Spleen (tissue), 11 donors: ENCODE measurements around the gene C9. TPM values are rescaled to one million over a fixed set of nuclear protein-coding genes. Genes with fewer than 3 reads are reported as not detected.

ENCODE experiments used
- DNase-seq: peaks from one replicate; pipeline ENCODE4 v3.0.0-alpha.2; 2020
- H3K27ac ChIP-seq, 8 donors: fragments of 200-600 bp; sonication (generic) in 7 of 8; 1 replicate in 4 of 8; 2 replicates in 4 of 8; pipeline versions ENCODE4 v1.5.0 to v1.8.0; 2016 to 2021; ENCODE audit warnings: inconsistent platforms in 4 of 8, mild to moderate bottlenecking in 4 of 8, moderate library complexity in 1 of 8
- H3K27me3 ChIP-seq, 7 donors: fragments of 200-600 bp; sonication (generic) in 6 of 7; replicated peaks in 1 of 7; 1 replicate in 4 of 7; 2 replicates in 3 of 7; pipeline versions ENCODE4 v1.5.0 to v1.8.0; 2016 to 2021; ENCODE audit warnings: inconsistent platforms in 3 of 7, mild to moderate bottlenecking in 1 of 7
- H3K36me3 ChIP-seq, 6 donors: fragments of 200-600 bp; sonication (generic) in 5 of 6; 1 replicate in 4 of 6; 2 replicates in 2 of 6; pipeline versions ENCODE4 v1.5.0 to v1.8.0; 2016 to 2021; ENCODE audit warnings: inconsistent platforms in 2 of 6
- H3K4me1 ChIP-seq, 6 donors: fragments of 200-600 bp; sonication (generic) in 5 of 6; 1 replicate in 3 of 6; 2 replicates in 3 of 6; pipeline versions ENCODE4 v1.5.0 to v1.8.0; 2016 to 2021; ENCODE audit warnings: inconsistent platforms in 3 of 6
- H3K4me3 ChIP-seq, 8 donors: fragments of 200-600 bp; sonication (generic) in 7 of 8; 1 replicate in 4 of 8; 2 replicates in 4 of 8; pipeline versions ENCODE4 v1.5.0 to v1.8.0; 2016 to 2021; ENCODE audit warnings: inconsistent platforms in 4 of 8, mild to moderate bottlenecking in 4 of 8, moderate library complexity in 2 of 8
- H3K9me3 ChIP-seq, 8 donors: fragments of 200-600 bp; sonication (generic) in 7 of 8; 1 replicate in 4 of 8; 2 replicates in 4 of 8; pipeline versions ENCODE4 v1.5.0 to v1.8.0; 2016 to 2021; ENCODE audit warnings: inconsistent platforms in 4 of 8
- POLR2A ChIP-seq, 3 donors: fragments of 450-650 bp; IDR thresholded peaks; one replicate each; pipeline ENCODE4 v1.5.1; 2017; ENCODE audit warnings: antibody characterized with exemption in 3 of 3, mild to moderate bottlenecking in 1 of 3
- POLR2AphosphoS5 ChIP-seq, 3 donors: sonication (generic); formaldehyde crosslinking; IDR thresholded peaks; one replicate each; pipeline ENCODE4 v1.5.1; 2017; ENCODE audit warnings: antibody characterized with exemption in 3 of 3
- WGBS, 5 donors: extraction: QIAGEN DNeasy Blood & Tissue Kit in 3 of 5; methylation state at CpG; one replicate each; pipeline versions ENCODE4 v1.1.5 to v1.1.7; 2013 to 2018; 5-methylcytosine and 5-hydroxymethylcytosine counted together
- intact Hi-C: fragments of 100-400 bp; cut with DNase I; formaldehyde crosslinking; loops from one replicate; pipeline ENCODE4 v1.15.0; 2023; ENCODE audit warnings: low total_unique reads
- polyA plus RNA-seq, 3 donors: library from polyadenylated mRNA; stranded (reverse); fragments of 200-250 nt; gene quantifications; one replicate each; pipeline ENCODE4 v1.2.1, GENCODE V29; 2013
- total RNA-seq, 7 donors: library from RNA; depleted of rRNA in 3 of 7; stranded (reverse); fragments of >200 nt in 3 of 7; fragmentation: NEBNext Ultra II Directional in 4 of 7; extraction: Animal tissue kit (Norgen Biotek cat#: 25700) in 4 of 7; gene quantifications; one replicate each; pipeline versions ENCODE4 v1.1.0 to v1.2.1, GENCODE V29; 2016 to 2021
- TF ChIP-seq, protein P1 (sequence below), 11 experiments: fragments of 200-600 bp in 7 of 11; fragments of 450-650 bp in 4 of 11; sonication (generic) in 4 of 11; IDR thresholded peaks in 8 of 11; conservative IDR thresholded peaks in 3 of 11; 1 replicate in 7 of 11; 2 replicates in 4 of 11; pipeline versions ENCODE4 v1.4.0 to v1.8.0; 2016 to 2021; ENCODE audit warnings: antibody characterized with exemption in 11 of 11, inconsistent platforms in 4 of 11, mild to moderate bottlenecking in 1 of 11
- donor health status: healthy with polysubstance abuse.
- donor health status: DM: no; HTN: no; CAD: no; lungs with moderate emphysema.
- donor health status: DM: no; HTN: no; CAD: no.
- donor health status: Bipolar disorder and iron deficiency.
- donor health status: healthy.
- donor health status: DM: no; HTN: no; CAD: no.
- donor health status: DM: yes; HTN: yes; CAD: no.

The C9 gene
- total and polyA plus RNA-seq, 10 donors: 0.55 TPM; not detected in 9

- Histone ChIP-seq H3K4me3 (no peak overlapping the region), H3K9me3 (no peaks in the 10 kb centered on the region), H3K4me1 (no peaks in the 10 kb centered on the region), H3K27ac (no peak overlapping the region), H3K36me3 (peaks cover 0 to 83% (median 16%) of the 10 kb centered on the region in 6 donors), H3K27me3 (no peaks in the 10 kb centered on the region)
- intact Hi-C loops: no loop called here
- no peak for TF ChIP-seq POLR2A (IDR thresholded peaks at IDR 0.05)
- TF ChIP-seq, protein P1, sequence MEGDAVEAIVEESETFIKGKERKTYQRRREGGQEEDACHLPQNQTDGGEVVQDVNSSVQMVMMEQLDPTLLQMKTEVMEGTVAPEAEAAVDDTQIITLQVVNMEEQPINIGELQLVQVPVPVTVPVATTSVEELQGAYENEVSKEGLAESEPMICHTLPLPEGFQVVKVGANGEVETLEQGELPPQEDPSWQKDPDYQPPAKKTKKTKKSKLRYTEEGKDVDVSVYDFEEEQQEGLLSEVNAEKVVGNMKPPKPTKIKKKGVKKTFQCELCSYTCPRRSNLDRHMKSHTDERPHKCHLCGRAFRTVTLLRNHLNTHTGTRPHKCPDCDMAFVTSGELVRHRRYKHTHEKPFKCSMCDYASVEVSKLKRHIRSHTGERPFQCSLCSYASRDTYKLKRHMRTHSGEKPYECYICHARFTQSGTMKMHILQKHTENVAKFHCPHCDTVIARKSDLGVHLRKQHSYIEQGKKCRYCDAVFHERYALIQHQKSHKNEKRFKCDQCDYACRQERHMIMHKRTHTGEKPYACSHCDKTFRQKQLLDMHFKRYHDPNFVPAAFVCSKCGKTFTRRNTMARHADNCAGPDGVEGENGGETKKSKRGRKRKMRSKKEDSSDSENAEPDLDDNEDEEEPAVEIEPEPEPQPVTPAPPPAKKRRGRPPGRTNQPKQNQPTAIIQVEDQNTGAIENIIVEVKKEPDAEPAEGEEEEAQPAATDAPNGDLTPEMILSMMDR (IDR thresholded peaks at IDR 0.05 in 8 of 11, conservative IDR thresholded peaks at IDR 0.05 in 3 of 11): no peak
- no peak for TF ChIP-seq POLR2AphosphoS5 (IDR thresholded peaks at IDR 0.05)
- DNase-seq: no peak
- WGBS, 5 donors: 85 to 92% (median 89%) methylated on average over 3 of the region's 3 CpGs
These were observed 17.1 kb upstream of the C9 start for GRCh38 chr5:39381376-39381775.

GRCh38 chr5:39379693-39380092 is 15.4 kb upstream of the C9 start:
- peaks cover 0 to 88% (median 23%) of the 10 kb centered on the region in 6 donors for H3K36me3 ChIP-seq
- no peaks in the 10 kb centered on the region for H3K27me3 ChIP-seq
- intact Hi-C loops: loop anchor here (5.0 kb wide), 1 partner anchor 168 kb away; no protein-coding TSS in a partner anchor
- H3K4me3 ChIP-seq: no peak overlapping the region
- TF ChIP-seq POLR2AphosphoS5 (IDR thresholded peaks at IDR 0.05) (no peak), POLR2A (IDR thresholded peaks at IDR 0.05) (no peak)
- TF ChIP-seq, protein P1 (IDR thresholded peaks at IDR 0.05 in 8 of 11, conservative IDR thresholded peaks at IDR 0.05 in 3 of 11): no peak
- DNase-seq: no peak
- no peak overlapping the region for H3K27ac ChIP-seq
- H3K4me1 ChIP-seq: no peaks in the 10 kb centered on the region
- WGBS, 5 donors: 78 to 92% (median 87%) methylated on average over 3 of the region's 3 CpGs
- H3K9me3 ChIP-seq: no peaks in the 10 kb centered on the region

DNA sequence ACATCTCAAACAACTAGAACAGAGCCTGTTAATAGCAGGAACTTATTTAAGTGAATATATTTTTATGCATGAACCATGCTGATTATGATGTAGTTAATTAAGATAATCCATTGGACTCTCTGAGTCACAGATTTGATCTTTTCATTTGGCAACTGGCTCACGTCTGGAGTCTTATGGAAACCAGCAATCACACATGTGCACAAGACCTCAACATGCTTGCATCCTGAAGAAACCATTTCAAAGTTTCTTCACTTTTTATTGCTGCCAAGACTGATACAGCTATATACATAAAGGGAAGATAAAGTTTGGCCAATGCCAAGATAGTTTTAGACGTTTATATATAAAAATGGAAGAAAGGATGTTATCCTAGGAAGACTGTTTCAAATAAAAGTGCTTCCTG is 13.3 kb upstream of the C9 start:
- no peak for TF ChIP-seq POLR2A (IDR thresholded peaks at IDR 0.05)
- TF ChIP-seq, protein P1 (IDR thresholded peaks at IDR 0.05 in 8 of 11, conservative IDR thresholded peaks at IDR 0.05 in 3 of 11): no peak
- TF ChIP-seq POLR2AphosphoS5 (IDR thresholded peaks at IDR 0.05): no peak
- no peaks in the 10 kb centered on the region for H3K4me1 ChIP-seq
- 59 to 75% (median 67%) methylated on average over 2 of the region's 2 CpGs for WGBS, 5 donors
- intact Hi-C loops: loop anchor here (5.0 kb wide), 1 partner anchor 170 kb away; no protein-coding TSS in a partner anchor
- H3K27ac ChIP-seq: no peak overlapping the region
- no peak for DNase-seq
- no peaks in the 10 kb centered on the region for H3K27me3 ChIP-seq
- H3K4me3 ChIP-seq: no peak overlapping the region
- H3K9me3 ChIP-seq: no peaks in the 10 kb centered on the region
- H3K36me3 ChIP-seq: peaks cover 0 to 97% (median 32%) of the 10 kb centered on the region in 6 donors

GRCh38 chr5:39376293-39376714 is 12.0 kb upstream of the C9 start:
- WGBS, 5 donors: 59 to 73% (median 71%) methylated on average over 3 of the region's 3 CpGs
- H3K27ac ChIP-seq: no peak overlapping the region
- no peak overlapping the region for H3K4me3 ChIP-seq
- H3K27me3 ChIP-seq: no peaks in the 10 kb centered on the region
- peaks cover 0 to 97% (median 28%) of the 10 kb centered on the region in 6 donors for H3K36me3 ChIP-seq
- TF ChIP-seq, protein P1 (IDR thresholded peaks at IDR 0.05 in 8 of 11, conservative IDR thresholded peaks at IDR 0.05 in 3 of 11): peak; percentile 39 to 78 (median 70)
- TF ChIP-seq POLR2A (IDR thresholded peaks at IDR 0.05) (no peak), POLR2AphosphoS5 (IDR thresholded peaks at IDR 0.05) (peak in 1 of 3 donors; percentile 1)
- H3K9me3 ChIP-seq: no peaks in the 10 kb centered on the region
- no peaks in the 10 kb centered on the region for H3K4me1 ChIP-seq
- DNase-seq: no peak
- intact Hi-C loops: loop anchor here (5.0 kb wide), 1 partner anchor 171 kb away; no protein-coding TSS in a partner anchor
